ENCODE data around the gene SMARCD1.

Gene SMARCD1

GRCh38 chr12:50066402-50066801, 18.7 kb upstream of the SMARCD1 start:
- Histone ChIP-seq H3K4me1 (ENCODE audit: low read length) (0 out of 2 replicates have a peak, but pooled peaks cover 12% of the 10 kb centered on the region), H3K9ac (ENCODE audit: low read length) (no peak overlapping the region), H3K27me3 (ENCODE audit: low read depth, low read length) (no peaks in the 10 kb centered on the region), H3K9me3 (ENCODE audit: insufficient read depth, low read length) (no peaks in the 10 kb centered on the region), H3K79me2 (ENCODE audit: low read length) (no peaks in the 10 kb centered on the region), H3K36me3 (replicated peaks; ENCODE audit: low read depth, low read length) (no peaks in the 10 kb centered on the region), H4K20me1 (ENCODE audit: insufficient read depth, low read length) (no peaks in the 10 kb centered on the region), H2AFZ (ENCODE audit: low read depth, low read length) (no peak overlapping the region), H3K4me2 (ENCODE audit: low read length) (no peak overlapping the region), H3K27ac (ENCODE audit: low read length) (no peak overlapping the region), H3K4me3 (ENCODE audit: low read length) (no peak overlapping the region)
- TF ChIP-seq CTCF (IDR thresholded peaks at IDR 0.05; ENCODE audit: low read depth, low read length) (no peak), EZH2phosphoT487 (IDR thresholded peaks at IDR 0.05; ENCODE audit: low read depth) (no peak)

DNA sequence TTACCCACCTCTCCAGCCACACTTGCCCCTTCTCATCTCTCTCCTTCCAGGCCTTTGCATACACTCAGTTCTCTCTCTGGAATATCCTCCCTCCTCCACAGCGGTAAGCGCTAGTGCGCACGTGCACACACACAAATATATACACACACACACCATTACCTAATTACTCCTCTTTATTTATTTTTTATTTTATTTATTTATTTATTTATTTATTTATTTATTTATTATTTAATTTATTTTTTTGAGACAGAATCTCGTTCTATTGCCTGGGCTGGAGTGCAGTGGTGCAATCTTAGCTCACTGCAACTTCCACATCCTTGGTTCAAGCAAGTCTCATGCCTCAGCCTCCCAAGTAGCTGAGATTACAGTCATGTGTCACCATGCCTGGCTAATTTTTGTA, 16.1 kb upstream of the SMARCD1 start:
- Histone ChIP-seq H3K79me2 (ENCODE audit: low read length) (no peaks in the 10 kb centered on the region), H3K9me3 (ENCODE audit: insufficient read depth, low read length) (no peaks in the 10 kb centered on the region), H3K27ac (ENCODE audit: low read length) (no peak overlapping the region), H3K4me2 (ENCODE audit: low read length) (no peak overlapping the region), H3K27me3 (ENCODE audit: low read depth, low read length) (no peaks in the 10 kb centered on the region), H3K9ac (ENCODE audit: low read length) (no peak overlapping the region), H3K36me3 (replicated peaks; ENCODE audit: low read depth, low read length) (no peaks in the 10 kb centered on the region), H4K20me1 (ENCODE audit: insufficient read depth, low read length) (no peaks in the 10 kb centered on the region), H2AFZ (ENCODE audit: low read depth, low read length) (no peak overlapping the region), H3K4me1 (ENCODE audit: low read length) (0 out of 2 replicates have a peak, but pooled peaks cover 12% of the 10 kb centered on the region), H3K4me3 (ENCODE audit: low read length) (no peak overlapping the region)
- TF ChIP-seq CTCF (IDR thresholded peaks at IDR 0.05; ENCODE audit: low read depth, low read length) = no peak
- no peak for TF ChIP-seq EZH2phosphoT487 (IDR thresholded peaks at IDR 0.05; ENCODE audit: low read depth)

GRCh38 chr12:50069539-50069938, 15.6 kb upstream of the SMARCD1 start:
- no peaks in the 10 kb centered on the region for H3K27me3 ChIP-seq (ENCODE audit: low read depth, low read length)
- H3K4me1 ChIP-seq (ENCODE audit: low read length) = 0 out of 2 replicates have a peak, but pooled peaks cover 12% of the 10 kb centered on the region
- no peaks in the 10 kb centered on the region for H4K20me1 ChIP-seq (ENCODE audit: insufficient read depth, low read length)
- H2AFZ ChIP-seq (ENCODE audit: low read depth, low read length) = no peak overlapping the region
- no peaks in the 10 kb centered on the region for H3K9me3 ChIP-seq (ENCODE audit: insufficient read depth, low read length)
- H3K4me2 ChIP-seq (ENCODE audit: low read length) = no peak overlapping the region
- H3K4me3 ChIP-seq (ENCODE audit: low read length) = no peak overlapping the region
- H3K27ac ChIP-seq (ENCODE audit: low read length) = no peak overlapping the region
- TF ChIP-seq CTCF (IDR thresholded peaks at IDR 0.05; ENCODE audit: low read depth, low read length) = no peak
- no peak for TF ChIP-seq EZH2phosphoT487 (IDR thresholded peaks at IDR 0.05; ENCODE audit: low read depth)
- no peaks in the 10 kb centered on the region for H3K79me2 ChIP-seq (ENCODE audit: low read length)
- no peak overlapping the region for H3K9ac ChIP-seq (ENCODE audit: low read length)
- H3K36me3 ChIP-seq (replicated peaks; ENCODE audit: low read depth, low read length) = no peaks in the 10 kb centered on the region

GRCh38 chr12:50070314-50071060, 14.7 kb upstream of the SMARCD1 start:
- H3K9me3 ChIP-seq (ENCODE audit: insufficient read depth, low read length) = no peaks in the 10 kb centered on the region
- TF ChIP-seq CTCF (IDR thresholded peaks at IDR 0.05; ENCODE audit: low read depth, low read length) (peak; percentile 90), EZH2phosphoT487 (IDR thresholded peaks at IDR 0.05; ENCODE audit: low read depth) (no peak)
- no peaks in the 10 kb centered on the region for H3K27me3 ChIP-seq (ENCODE audit: low read depth, low read length)
- no peaks in the 10 kb centered on the region for H3K79me2 ChIP-seq (ENCODE audit: low read length)
- peak overlapping the region; percentile 34; the same call in 1 of the 2 replicates for H3K4me2 ChIP-seq (ENCODE audit: low read length)
- no peak overlapping the region for H2AFZ ChIP-seq (ENCODE audit: low read depth, low read length)
- H3K4me3 ChIP-seq (ENCODE audit: low read length) = no peak overlapping the region
- no peaks in the 10 kb centered on the region for H3K36me3 ChIP-seq (replicated peaks; ENCODE audit: low read depth, low read length)
- no peaks in the 10 kb centered on the region for H4K20me1 ChIP-seq (ENCODE audit: insufficient read depth, low read length)
- no peak overlapping the region for H3K27ac ChIP-seq (ENCODE audit: low read length)
- H3K4me1 ChIP-seq (ENCODE audit: low read length) = peaks cover 15% of the 10 kb centered on the region; the same call in 1 of the 2 replicates
- H3K9ac ChIP-seq (ENCODE audit: low read length) = no peak overlapping the region

Measured in OCI-LY3 (cell line).